HepG2 (cell line): ENCODE results near the gene KRT82. TPM values are rescaled to one million over a fixed set of nuclear protein-coding genes. Genes with fewer than 3 reads are reported as not detected.

Source experiments
- ATAC-seq: fragments of 200-7000 bp; cut with Tn5 transposase; 3 replicates; pipeline ENCODE4 v1.9.1; 2020; ENCODE audit warnings: mild to moderate bottlenecking, moderate library complexity
- BruUV-seq: library from RNA; stranded (reverse); fragments of 400-500 nt; replicated peaks from 2 replicates; lab custom pipeline; 2021; lab: Mats Ljungman, UMichigan
- CTCF ChIA-PET: fragments of 300-600 bp; formaldehyde crosslinking; extraction: SDS; loops from one replicate; lab custom pipeline; 2021; ENCODE audit warnings: low total read pairs, inconsistent platforms, low intra/inter-chr PET ratio; lab: Yijun Ruan, JAX
- POLR2A ChIA-PET: fragments of 350-600 bp; sonication (Branson Sonifier 250); formaldehyde crosslinking; loops from one replicate; lab custom pipeline; 2020; ENCODE audit warnings: antibody characterized with exemption, inconsistent platforms; lab: Yijun Ruan, JAX
- DNase-seq: peaks from one replicate; pipeline ENCODE4 v3.0.0-alpha.2; 2015; ENCODE audit warnings: low spot score
- FAIRE-seq: peaks from 3 replicates; lab custom pipeline; 2011; peaks lifted over from hg19 to GRCh38; lab: Jason Lieb, UNC
- H2AFZ ChIP-seq: one replicate; pipeline ENCODE4 v1.6.1; 2011; ENCODE audit warnings: low read length, inconsistent platforms
- H3K27ac ChIP-seq: fragments of 300-600 bp; 3 replicates; pipeline ENCODE4 v1.8.0; 2011; ENCODE audit warnings: mixed run types, mild to moderate bottlenecking, mixed read lengths, low read length, inconsistent platforms; ENCODE audit not compliant: insufficient read depth; ENCODE audit errors: extremely low read length
- H3K27me3 ChIP-seq, 2 experiments: fragments of 200-600 bp in 1 of 2; 2 replicates in 1 of 2; 3 replicates in 1 of 2; pipeline versions ENCODE4 v1.6.0 to v1.8.0; 2011; ENCODE audit warnings: low read length in 2 of 2, mild to moderate bottlenecking in 2 of 2, moderate library complexity in 2 of 2, inconsistent platforms in 1 of 2; ENCODE audit not compliant: insufficient read depth in 2 of 2, control insufficient read depth in 1 of 2
- H3K36me3 ChIP-seq, 2 experiments: fragments of 200-600 bp in 1 of 2; replicated peaks in 1 of 2; 2 replicates in 1 of 2; 3 replicates in 1 of 2; pipeline versions ENCODE4 v1.5.1 to v1.8.0; 2011; ENCODE audit warnings: low read length in 2 of 2, inconsistent platforms in 1 of 2; ENCODE audit not compliant: insufficient read depth in 2 of 2, control insufficient read depth in 1 of 2
- H3K4me1 ChIP-seq: 2 replicates; pipeline ENCODE4 v1.5.1; 2012; ENCODE audit warnings: low read length, inconsistent platforms; ENCODE audit not compliant: insufficient read depth
- H3K4me2 ChIP-seq: 2 replicates; pipeline ENCODE4 v1.6.0; 2011; ENCODE audit warnings: low read depth, low read length, inconsistent platforms
- H3K4me3 ChIP-seq, 3 experiments: fragments of 200-600 bp in 1 of 3; sonication (generic), shearing (Covaris generic) in 1 of 3; replicated peaks in 1 of 3; 2 replicates each; pipeline ENCODE4 v1.5.1; 2011 to 2016; ENCODE audit warnings: low read length in 3 of 3, inconsistent platforms in 2 of 3, low read depth in 2 of 3, mild to moderate bottlenecking in 2 of 3, control low read depth in 1 of 3, mixed read lengths in 1 of 3; ENCODE audit not compliant: insufficient read depth in 1 of 3
- H3K79me2 ChIP-seq: one replicate; pipeline ENCODE4 v1.6.1; 2011; ENCODE audit warnings: low read length, inconsistent platforms; ENCODE audit not compliant: insufficient read depth
- H3K9ac ChIP-seq: 2 replicates; pipeline ENCODE4 v1.6.0; 2011; ENCODE audit warnings: mild to moderate bottlenecking, low read depth, low read length, inconsistent platforms; ENCODE audit not compliant: insufficient read depth
- H3K9me3 ChIP-seq: 2 replicates; pipeline ENCODE4 v1.5.1; 2012; ENCODE audit warnings: mild to moderate bottlenecking, low read length
- H4K20me1 ChIP-seq: 2 replicates; pipeline ENCODE4 v1.6.0; 2011; ENCODE audit warnings: inconsistent platforms, mild to moderate bottlenecking, low read length, moderate library complexity; ENCODE audit not compliant: insufficient read depth
- AHR ChIP-seq: IDR thresholded peaks from 2 replicates; pipeline ENCODE4 v1.6.1; 2018; ENCODE audit warnings: missing genetic modification reagents, missing compliant biosample characterization
- DMAP1 ChIP-seq: IDR thresholded peaks from 2 replicates; pipeline ENCODE4 v1.6.1; 2016
- GMEB2 ChIP-seq: IDR thresholded peaks from 2 replicates; pipeline ENCODE4 v1.6.1; 2016; ENCODE audit warnings: missing biosample characterization, missing genetic modification reagents, low read depth
- HDAC1 ChIP-seq: sonication (generic); formaldehyde crosslinking; IDR thresholded peaks from 2 replicates; pipeline ENCODE4 v1.5.1; 2020; ENCODE audit warnings: mild to moderate bottlenecking, missing genetic modification reagents
- HES4 ChIP-seq: sonication (generic); formaldehyde crosslinking; IDR thresholded peaks from 2 replicates; pipeline ENCODE4 v1.9.0; 2021; ENCODE audit warnings: mild to moderate bottlenecking, missing genetic modification reagents, borderline replicate concordance
- IRF2 ChIP-seq: IDR thresholded peaks from 2 replicates; pipeline ENCODE4 v1.6.1; 2018; ENCODE audit warnings: missing genetic modification reagents, missing compliant biosample characterization
- KLF6 ChIP-seq: IDR thresholded peaks from 2 replicates; pipeline ENCODE4 v1.8.0; 2016; ENCODE audit warnings: missing biosample characterization, missing genetic modification reagents
- MXI1 ChIP-seq: IDR thresholded peaks from 3 replicates; pipeline ENCODE4 v1.6.1; 2012; ENCODE audit warnings: low read depth, low read length, inconsistent platforms, borderline replicate concordance
- NR1H2 ChIP-seq: sonication (generic); formaldehyde crosslinking; IDR thresholded peaks from 2 replicates; pipeline ENCODE4 v1.8.1; 2022; ENCODE audit warnings: low read depth, missing genetic modification reagents, borderline replicate concordance
- RBM22 ChIP-seq: fragments of 200-400 bp; formaldehyde crosslinking; optimal IDR thresholded peaks from 2 replicates; pipeline ENCODE3; 2017; ENCODE audit warnings: mild to moderate bottlenecking, low read length, moderate library complexity
- SP140L ChIP-seq: sonication (generic); formaldehyde crosslinking; IDR thresholded peaks from 2 replicates; pipeline ENCODE4 v1.4.0; 2020; ENCODE audit warnings: missing genetic modification reagents, borderline replicate concordance
- TAF15 ChIP-seq: fragments of 200-400 bp; formaldehyde crosslinking; IDR thresholded peaks from one replicate; pipeline ENCODE4 v1.6.1; 2018; ENCODE audit warnings: mild to moderate bottlenecking, low read depth, low read length; ENCODE audit not compliant: poor library complexity, severe bottlenecking
- ZKSCAN5 ChIP-seq: sonication (generic); formaldehyde crosslinking; IDR thresholded peaks from 2 replicates; pipeline ENCODE4 v1.5.1; 2020; ENCODE audit warnings: mild to moderate bottlenecking, missing genetic modification reagents
- ZMYM3 ChIP-seq: sonication (generic); formaldehyde crosslinking; IDR thresholded peaks from 2 replicates; pipeline ENCODE4 v1.5.1; 2020; ENCODE audit warnings: mild to moderate bottlenecking, missing genetic modification reagents
- ZNF143 ChIP-seq: sonication (generic); formaldehyde crosslinking; IDR thresholded peaks from 2 replicates; pipeline ENCODE4 v1.4.0; 2020; ENCODE audit warnings: missing genetic modification reagents
- ZNF234 ChIP-seq: sonication (generic); formaldehyde crosslinking; conservative IDR thresholded peaks from 2 replicates; pipeline ENCODE4 v1.5.1; 2020; ENCODE audit warnings: mild to moderate bottlenecking, missing genetic modification reagents
- WGBS: methylation state at CpG from one replicate; pipeline ENCODE4 v1.1.6; 2017; ENCODE audit warnings: low lambda C conversion rate; 5-methylcytosine and 5-hydroxymethylcytosine counted together
- in situ Hi-C: cut with HindIII; loops from 2 replicates; pipeline ENCODE4 v1.10.0; 2017; ENCODE audit warnings: low pct_unique_long_range_greater_than_20kb; ENCODE audit not compliant: extremely low pct_ligation_motif_present
- intact Hi-C: fragments of 100-400 bp; cut with micrococcal nuclease; formaldehyde crosslinking; loops from one replicate; pipeline ENCODE4 v1.10.0; 2022; ENCODE audit not compliant: unreplicated experiment
- polyA plus RNA-seq, 8 experiments: library from polyadenylated mRNA; depleted of rRNA in 3 of 8; stranded (reverse) in 7 of 8; unstranded in 1 of 8; fragments of >200 nt; fragmentation: Illumina TruSeq in 4 of 8; extraction: Trizol in 4 of 8; gene quantifications; 2 replicates each; pipeline versions ENCODE4 v1.2.1 to v1.2.3, GENCODE V29; 2011 to 2016; ENCODE audit warnings: low read depth in 4 of 8, missing spikeins in 1 of 8, mixed read lengths in 1 of 8; ENCODE audit not compliant: insufficient read depth in 1 of 8
- total RNA-seq, 5 experiments: library from RNA; depleted of rRNA; stranded (reverse); fragments of >200 nt; fragmentation: Illumina TruSeq; extraction: Trizol; gene quantifications; 2 replicates each; pipeline ENCODE4 v1.2.3, GENCODE V29; 2016; ENCODE audit warnings: low read depth in 1 of 5
- TF ChIP-seq, protein P1 (sequence below): IDR thresholded peaks from 2 replicates; pipeline ENCODE4 v1.6.1; 2016; ENCODE audit warnings: low read depth, missing genetic modification reagents, missing compliant biosample characterization

KRT82 gene
- total and polyA plus RNA-seq, 2 of the 13 experiments (the other 11 are each of a cell fraction or from before 2014, with no cell fraction given): not detected

GRCh38 chr12:52347016-52347415, 59.1 kb downstream of the KRT82 start:
- Histone ChIP-seq H3K27me3 (peaks cover 2 to 30% of the 10 kb centered on the region in 2 experiments), H3K9me3 (no peaks in the 10 kb centered on the region), H2AFZ (no peak overlapping the region)
- in situ Hi-C loops: no loop called here
- no peak for TF ChIP-seq ZMYM3 (CRISPR knock-in tag)
- TF ChIP-seq ZKSCAN5 (CRISPR knock-in tag): no peak
- no peak for TF ChIP-seq ZNF143 (CRISPR knock-in tag)
- no peak for TF ChIP-seq HES4
- no peak for TF ChIP-seq DMAP1
- TF ChIP-seq RBM22: no peak
- TF ChIP-seq SP140L: no peak
- TF ChIP-seq HDAC1 (CRISPR knock-in tag): no peak
- TF ChIP-seq KLF6 (CRISPR knock-in tag): no peak
- no peak for TF ChIP-seq ZNF234 (CRISPR knock-in tag)
- TF ChIP-seq NR1H2 (CRISPR knock-in tag): no peak
- TF ChIP-seq GMEB2: no peak
- TF ChIP-seq IRF2: no peak
- TF ChIP-seq AHR: no peak
- TF ChIP-seq MXI1: no peak
- TF ChIP-seq, protein P1, sequence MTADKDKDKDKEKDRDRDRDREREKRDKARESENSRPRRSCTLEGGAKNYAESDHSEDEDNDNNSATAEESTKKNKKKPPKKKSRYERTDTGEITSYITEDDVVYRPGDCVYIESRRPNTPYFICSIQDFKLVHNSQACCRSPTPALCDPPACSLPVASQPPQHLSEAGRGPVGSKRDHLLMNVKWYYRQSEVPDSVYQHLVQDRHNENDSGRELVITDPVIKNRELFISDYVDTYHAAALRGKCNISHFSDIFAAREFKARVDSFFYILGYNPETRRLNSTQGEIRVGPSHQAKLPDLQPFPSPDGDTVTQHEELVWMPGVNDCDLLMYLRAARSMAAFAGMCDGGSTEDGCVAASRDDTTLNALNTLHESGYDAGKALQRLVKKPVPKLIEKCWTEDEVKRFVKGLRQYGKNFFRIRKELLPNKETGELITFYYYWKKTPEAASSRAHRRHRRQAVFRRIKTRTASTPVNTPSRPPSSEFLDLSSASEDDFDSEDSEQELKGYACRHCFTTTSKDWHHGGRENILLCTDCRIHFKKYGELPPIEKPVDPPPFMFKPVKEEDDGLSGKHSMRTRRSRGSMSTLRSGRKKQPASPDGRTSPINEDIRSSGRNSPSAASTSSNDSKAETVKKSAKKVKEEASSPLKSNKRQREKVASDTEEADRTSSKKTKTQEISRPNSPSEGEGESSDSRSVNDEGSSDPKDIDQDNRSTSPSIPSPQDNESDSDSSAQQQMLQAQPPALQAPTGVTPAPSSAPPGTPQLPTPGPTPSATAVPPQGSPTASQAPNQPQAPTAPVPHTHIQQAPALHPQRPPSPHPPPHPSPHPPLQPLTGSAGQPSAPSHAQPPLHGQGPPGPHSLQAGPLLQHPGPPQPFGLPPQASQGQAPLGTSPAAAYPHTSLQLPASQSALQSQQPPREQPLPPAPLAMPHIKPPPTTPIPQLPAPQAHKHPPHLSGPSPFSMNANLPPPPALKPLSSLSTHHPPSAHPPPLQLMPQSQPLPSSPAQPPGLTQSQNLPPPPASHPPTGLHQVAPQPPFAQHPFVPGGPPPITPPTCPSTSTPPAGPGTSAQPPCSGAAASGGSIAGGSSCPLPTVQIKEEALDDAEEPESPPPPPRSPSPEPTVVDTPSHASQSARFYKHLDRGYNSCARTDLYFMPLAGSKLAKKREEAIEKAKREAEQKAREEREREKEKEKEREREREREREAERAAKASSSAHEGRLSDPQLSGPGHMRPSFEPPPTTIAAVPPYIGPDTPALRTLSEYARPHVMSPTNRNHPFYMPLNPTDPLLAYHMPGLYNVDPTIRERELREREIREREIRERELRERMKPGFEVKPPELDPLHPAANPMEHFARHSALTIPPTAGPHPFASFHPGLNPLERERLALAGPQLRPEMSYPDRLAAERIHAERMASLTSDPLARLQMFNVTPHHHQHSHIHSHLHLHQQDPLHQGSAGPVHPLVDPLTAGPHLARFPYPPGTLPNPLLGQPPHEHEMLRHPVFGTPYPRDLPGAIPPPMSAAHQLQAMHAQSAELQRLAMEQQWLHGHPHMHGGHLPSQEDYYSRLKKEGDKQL (CRISPR knock-in tag): no peak
- TF ChIP-seq TAF15: no peak
- TF ChIP-seq, all 625 proteins: peak for 0
- Histone ChIP-seq H3K4me2 (no peak overlapping the region), H4K20me1 (no peaks in the 10 kb centered on the region), H3K79me2 (no peaks in the 10 kb centered on the region), H3K4me1 (peaks cover 10% of the 10 kb centered on the region), H3K4me3 (no peak overlapping the region), H3K27ac (no peak overlapping the region), H3K9ac (no peak overlapping the region), H3K36me3 (no peaks in the 10 kb centered on the region)
- intact Hi-C loops: no loop called here
- DNase-seq (no peak), ATAC-seq (peak; percentile 39), FAIRE-seq (no peak)
- CTCF ChIA-PET: no interaction called here
- POLR2A ChIA-PET: no interaction called here
- 11% methylated on average over 6 of the region's 9 CpGs for WGBS
- no TSS peak for BruUV-seq
